ENCODE results near the gene RAPGEF4. TPM values are rescaled to one million over a fixed set of nuclear protein-coding genes. Genes with fewer than 3 reads are reported as not detected.

Gene RAPGEF4
- total and polyA plus RNA-seq, 2 of the 4 experiments (the other 2 are of a cell fraction): 1.7 to 3.2 TPM

GRCh38 chr2:172742931-172743540, 7.4 kb downstream of the RAPGEF4 start:
- H3K14ac ChIP-seq (replicated peaks; ENCODE audit: low read depth, low read length): no peak overlapping the region
- H3K9ac ChIP-seq (ENCODE audit: low read depth, low read length): no peak overlapping the region
- no peak overlapping the region for H2BK120ac ChIP-seq (ENCODE audit: low read depth, low read length)
- H3K79me1 ChIP-seq (ENCODE audit: low read depth in 1 of 2, low read length in 2 of 2): no peaks in the 10 kb centered on the region
- H3K9me3 ChIP-seq (ENCODE audit: control insufficient read depth, insufficient read depth, low read length): no peaks in the 10 kb centered on the region; the same call in 1 of the 2 replicates
- H2BK20ac ChIP-seq (ENCODE audit: low read depth, low read length): no peak overlapping the region
- H3K18ac ChIP-seq (ENCODE audit: low read depth, low read length): no peak overlapping the region
- no peak overlapping the region for H4K91ac ChIP-seq (ENCODE audit: insufficient read depth, low read depth, low read length)
- no peak overlapping the region for H3K27ac ChIP-seq (ENCODE audit: insufficient read depth, low read length)
- H3K4ac ChIP-seq (ENCODE audit: low read depth, low read length): no peak overlapping the region
- H4K5ac ChIP-seq (ENCODE audit: low read depth, low read length): no peak overlapping the region
- ChIA-PET POLR2A (ENCODE audit: unreplicated experiment) (no interaction called here), CTCF (no interaction called here)
- H4K20me1 ChIP-seq (ENCODE audit: insufficient read depth, low read length): no peaks in the 10 kb centered on the region
- H2BK5ac ChIP-seq (ENCODE audit: low read depth, low read length, poor library complexity, severe bottlenecking): no peak overlapping the region
- H3K9me1 ChIP-seq (ENCODE audit: insufficient read depth, low read length): no peaks in the 10 kb centered on the region
- H2AK9ac ChIP-seq (replicated peaks; ENCODE audit: low read depth, low read length, poor library complexity): no peak overlapping the region
- no peak overlapping the region for H3K4me2 ChIP-seq (ENCODE audit: low read depth, low read length)
- H4K8ac ChIP-seq (ENCODE audit: low read depth in 2 of 2, low read length in 2 of 2): no peak overlapping the region
- dilution Hi-C loops (cut with HindIII; ENCODE audit: low sequenced_read_pairs, unreplicated experiment): no loop called here
- no peaks in the 10 kb centered on the region for H3K27me3 ChIP-seq (ENCODE audit: control insufficient read depth, insufficient read depth, low read length)
- no peak overlapping the region for H2AK5ac ChIP-seq (ENCODE audit: low read depth, low read length)
- TF ChIP-seq MAFK (IDR thresholded peaks at IDR 0.05; ENCODE audit: low read depth, low read length) (no peak), BHLHE40 (IDR thresholded peaks at IDR 0.05; ENCODE audit: low read depth, low read length) (no peak), CEBPB (IDR thresholded peaks at IDR 0.05; ENCODE audit: low read depth, low read length) (no peak), SMC3 (IDR thresholded peaks at IDR 0.05; ENCODE audit: low read depth, low read length) (no peak), RCOR1 (IDR thresholded peaks at IDR 0.05; ENCODE audit: insufficient replicate concordance, low read length) (no peak), POLR2A (IDR thresholded peaks at IDR 0.05; ENCODE audit: low read depth, low read length) (no peak), MXI1 (IDR thresholded peaks at IDR 0.05; ENCODE audit: borderline replicate concordance, low read depth, low read length) (no peak), FOS (IDR thresholded peaks at IDR 0.05; ENCODE audit: low read depth, low read length) (no peak)
- TF ChIP-seq, protein P1, sequence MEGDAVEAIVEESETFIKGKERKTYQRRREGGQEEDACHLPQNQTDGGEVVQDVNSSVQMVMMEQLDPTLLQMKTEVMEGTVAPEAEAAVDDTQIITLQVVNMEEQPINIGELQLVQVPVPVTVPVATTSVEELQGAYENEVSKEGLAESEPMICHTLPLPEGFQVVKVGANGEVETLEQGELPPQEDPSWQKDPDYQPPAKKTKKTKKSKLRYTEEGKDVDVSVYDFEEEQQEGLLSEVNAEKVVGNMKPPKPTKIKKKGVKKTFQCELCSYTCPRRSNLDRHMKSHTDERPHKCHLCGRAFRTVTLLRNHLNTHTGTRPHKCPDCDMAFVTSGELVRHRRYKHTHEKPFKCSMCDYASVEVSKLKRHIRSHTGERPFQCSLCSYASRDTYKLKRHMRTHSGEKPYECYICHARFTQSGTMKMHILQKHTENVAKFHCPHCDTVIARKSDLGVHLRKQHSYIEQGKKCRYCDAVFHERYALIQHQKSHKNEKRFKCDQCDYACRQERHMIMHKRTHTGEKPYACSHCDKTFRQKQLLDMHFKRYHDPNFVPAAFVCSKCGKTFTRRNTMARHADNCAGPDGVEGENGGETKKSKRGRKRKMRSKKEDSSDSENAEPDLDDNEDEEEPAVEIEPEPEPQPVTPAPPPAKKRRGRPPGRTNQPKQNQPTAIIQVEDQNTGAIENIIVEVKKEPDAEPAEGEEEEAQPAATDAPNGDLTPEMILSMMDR (conservative IDR thresholded peaks at IDR 0.05; ENCODE audit: low read depth, low read length): no peak
- TF ChIP-seq, protein P2, sequence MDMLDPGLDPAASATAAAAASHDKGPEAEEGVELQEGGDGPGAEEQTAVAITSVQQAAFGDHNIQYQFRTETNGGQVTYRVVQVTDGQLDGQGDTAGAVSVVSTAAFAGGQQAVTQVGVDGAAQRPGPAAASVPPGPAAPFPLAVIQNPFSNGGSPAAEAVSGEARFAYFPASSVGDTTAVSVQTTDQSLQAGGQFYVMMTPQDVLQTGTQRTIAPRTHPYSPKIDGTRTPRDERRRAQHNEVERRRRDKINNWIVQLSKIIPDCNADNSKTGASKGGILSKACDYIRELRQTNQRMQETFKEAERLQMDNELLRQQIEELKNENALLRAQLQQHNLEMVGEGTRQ (IDR thresholded peaks at IDR 0.05; ENCODE audit: low read depth, low read length): no peak
- no peak for ATAC-seq (ENCODE audit: low read depth)
- H3K4me1 ChIP-seq (ENCODE audit: control insufficient read depth, insufficient read depth, low read length): no peaks in the 10 kb centered on the region
- no peak overlapping the region for H2BK15ac ChIP-seq (ENCODE audit: low read depth, low read length)
- H3K56ac ChIP-seq (ENCODE audit: extremely low read depth, insufficient read depth, low read length): no peak overlapping the region
- WGBS, 2 experiments (ENCODE audit: extremely low coverage in 2 of 2, insufficient read length in 1 of 2): 88% methylated on average over 4 of the region's 9 CpGs; no CpG with 5 or more reads in 1 of the 2 experiments
- no peak for DNase-seq
- no peaks in the 10 kb centered on the region for H3K36me3 ChIP-seq (ENCODE audit: control insufficient read depth, insufficient read depth, low read length)
- H3K23ac ChIP-seq (ENCODE audit: low read depth, low read length): no peak overlapping the region
- in situ Hi-C loops (cut with MboI; ENCODE audit: low sequenced_read_pairs): no loop called here
- intact Hi-C loops (cut with micrococcal nuclease): no loop called here
- no peak overlapping the region for H3K4me3 ChIP-seq (ENCODE audit: insufficient read depth, low read depth, low read length)
- no TSS peak for BruUV-seq (replicated peaks)
- peak overlapping the region; percentile 4 for H2AFZ ChIP-seq (replicated peaks; ENCODE audit: low read length, poor library complexity)

Measured in IMR-90 (cell line).